Motor neuron (in vitro differentiated cells): ENCODE results near the gene TRIM77. TPM values are rescaled to one million over a fixed set of nuclear protein-coding genes. Genes with fewer than 3 reads are reported as not detected.
"Not testable (repeated sequence)": the region's sequence is repeated elsewhere in the genome, so short reads cannot be mapped to it uniquely, and the experiment has no call there.

Source experiments
- ATAC-seq, 8 experiments: fragments of 200-7000 bp; cut with Tn5 transposase; replicated peaks in 6 of 8; 2 replicates each; pipeline ENCODE4 v1.8.0; 2021; ENCODE audit warnings: mild to moderate bottlenecking in 8 of 8, moderate library complexity in 8 of 8
- H3K27ac ChIP-seq, 2 donors: fragments of 250-450 bp; sonication (Bioruptor Pico); 2 replicates each; pipeline ENCODE4 v1.9.0; 2021; ENCODE audit warnings: antibody characterized with exemption in 2 of 2, mild to moderate bottlenecking in 2 of 2, moderate library complexity in 1 of 2
- H3K4me1 ChIP-seq, 2 donors: fragments of 250-450 bp; sonication (Bioruptor Pico); replicated peaks in 1 of 2; 2 replicates each; pipeline ENCODE4 v1.6.1; 2021; ENCODE audit warnings: antibody characterized with exemption in 2 of 2, mild to moderate bottlenecking in 2 of 2, moderate library complexity in 1 of 2
- H3K4me3 ChIP-seq, 5 donors: fragments of 250-450 bp; sonication (Bioruptor Pico); 2 replicates each; pipeline ENCODE4 v1.9.0; 2021; ENCODE audit warnings: antibody characterized with exemption in 5 of 5, mild to moderate bottlenecking in 5 of 5, moderate library complexity in 4 of 5
- WGBS, 10 experiments: fragments of 450-650 bp; shearing (Covaris generic); methylation state at CpG; one replicate each; pipeline ENCODE4 v1.0.0; 2022; 5-methylcytosine and 5-hydroxymethylcytosine counted together
- in situ Hi-C, 9 experiments: fragments of 400-800 bp; cut with MboI; loops; one replicate each; pipeline ENCODE4 v1.15.0; 2021; ENCODE audit warnings: low sequenced_read_pairs in 9 of 9, low pct_unique_long_range_greater_than_20kb in 2 of 9; ENCODE audit not compliant: unreplicated experiment in 9 of 9
- total RNA-seq, 8 experiments: library from RNA; unstranded; fragments of 300-600 nt; gene quantifications; 2 replicates each; pipeline versions ENCODE4 v1.2.3 to v1.2.4, GENCODE V29; 2022

The TRIM77 gene
- total RNA-seq, 8 experiments from 2014 or later = not detected

GRCh38 chr11:89737116-89737515 lies 27.0 kb downstream of the TRIM77 start:
- ATAC-seq = no peak
- Histone ChIP-seq H3K27ac (no peak overlapping the region), H3K4me1 (no peaks in the 10 kb centered on the region), H3K4me3 (no peak overlapping the region)
- in situ Hi-C loops = no loop called here
- WGBS, 10 experiments = 5 to 100% (median 78%) methylated on average over 2 to 3 of the region's 3 CpGs; no CpG with 5 or more reads in 2 of the 10 experiments

GRCh38 chr11:89741406-89741805 lies 31.3 kb downstream of the TRIM77 start:
- H3K4me3 ChIP-seq, ATAC-seq, H3K27ac ChIP-seq, in situ Hi-C loops, H3K4me1 ChIP-seq: not testable (repeated sequence)
- WGBS, 10 experiments = 0 to 100% (median 75%) methylated on average over 1 to 4 of the region's 7 CpGs; no CpG with 5 or more reads in 2 of the 10 experiments

GRCh38 chr11:89744158-89744557 lies 34.1 kb downstream of the TRIM77 start:
- ATAC-seq, H3K4me3 ChIP-seq, H3K4me1 ChIP-seq, H3K27ac ChIP-seq, in situ Hi-C loops: not testable (repeated sequence)
- 100% methylated on average over 1 to 5 of the region's 28 CpGs; no CpG with 5 or more reads in 8 of the 10 experiments for WGBS, 10 experiments

GRCh38 chr11:89750822-89751221 lies 40.7 kb downstream of the TRIM77 start:
- H3K27ac ChIP-seq, H3K4me3 ChIP-seq, ATAC-seq, H3K4me1 ChIP-seq, in situ Hi-C loops: not testable (repeated sequence)

Other genes starting within 250 kb of the TRIM77 start
- 1 to 10 TPM in 4 of 8 experiments, under 1 TPM in 4; 0.36 to 3.1 (median 1.2) TPM for gene NOX4, start 218.9 kb upstream of the TRIM77 start, total RNA-seq
- under 1 TPM in 2 of 8 experiments, not detected in 6; 0.09 to 0.13 TPM for gene TRIM49, start 98.3 kb downstream of the TRIM77 start, total RNA-seq
- under 1 TPM in 1 of 8 experiments, not detected in 7; 0.24 TPM for gene TRIM64B, start 168.2 kb downstream of the TRIM77 start, total RNA-seq
- under 1 TPM in 1 of 8 experiments, not detected in 7; 0.14 TPM for gene TRIM49D1, start 211.9 kb downstream of the TRIM77 start, total RNA-seq
- gene TRIM49D2, start 213.8 kb downstream of the TRIM77 start, total RNA-seq = under 1 TPM in 3 of 8 experiments, not detected in 5; 0.13 to 0.31 (median 0.28) TPM